Spinal cord (tissue), 10 donors: ENCODE data around the gene CAST. TPM values are rescaled to one million over a fixed set of nuclear protein-coding genes. Genes with fewer than 3 reads are reported as not detected.

Experiments used
- DNase-seq, 6 donors: peaks; one replicate each; pipeline versions ENCODE4 v3.0.0 to v3.0.0-alpha.2; 2013 to 2015; ENCODE audit warnings: low spot score in 6 of 6, low read depth in 4 of 6
- H3K27ac ChIP-seq: one replicate; pipeline ENCODE4 v1.5.1; 2013; ENCODE audit warnings: low read depth, low read length, control low read depth
- H3K27me3 ChIP-seq: one replicate; pipeline ENCODE4 v1.6.1; 2013; ENCODE audit warnings: low read length; ENCODE audit not compliant: control insufficient read depth, insufficient read depth
- H3K36me3 ChIP-seq: one replicate; pipeline ENCODE4 v1.6.1; 2013; ENCODE audit warnings: low read length; ENCODE audit not compliant: control insufficient read depth, insufficient read depth
- H3K4me1 ChIP-seq: one replicate; pipeline ENCODE4 v1.6.1; 2013; ENCODE audit warnings: low read length; ENCODE audit not compliant: control insufficient read depth, insufficient read depth
- H3K4me3 ChIP-seq: one replicate; pipeline ENCODE4 v1.5.1; 2013; ENCODE audit warnings: low read depth, low read length, control low read depth
- H3K9me3 ChIP-seq: one replicate; pipeline ENCODE4 v1.6.1; 2013; ENCODE audit warnings: low read length; ENCODE audit not compliant: control insufficient read depth, insufficient read depth
- WGBS: methylation state at CpG from one replicate; pipeline ENCODE4 v1.1.5; 2013; ENCODE audit warnings: missing lambda C conversion rate; ENCODE audit not compliant: insufficient coverage; 5-methylcytosine and 5-hydroxymethylcytosine counted together
- polyA plus RNA-seq, 2 donors: library from polyadenylated mRNA; unstranded; fragments of 120-200 nt; gene quantifications; one replicate each; pipeline ENCODE4 v1.2.1, GENCODE V29; 2013; ENCODE audit not compliant: insufficient read length in 2 of 2
- total RNA-seq, 2 donors: library from RNA; depleted of rRNA in 1 of 2; stranded (reverse); fragments of 120-200 nt in 1 of 2; fragments of >200 nt in 1 of 2; gene quantifications; one replicate each; pipeline versions ENCODE4 v1.2.3 to v1.2.4, GENCODE V29; 2013 to 2014
- donor health status: healthy.

Gene CAST
- total and polyA plus RNA-seq, 4 donors, result 51.7 to 118 (median 64.3) TPM

GRCh38 chr5:96778409-96778808 lies 116.2 kb downstream of the CAST start:
- Histone ChIP-seq H3K4me1 (no peaks in the 10 kb centered on the region), H3K9me3 (no peaks in the 10 kb centered on the region), H3K27ac (no peak overlapping the region), H3K27me3 (no peaks in the 10 kb centered on the region), H3K4me3 (no peak overlapping the region), H3K36me3 (peaks cover 9% of the 10 kb centered on the region)
- 95% methylated on average over 1 of the region's 1 CpG for WGBS
- DNase-seq, result no peak

- H3K9me3 ChIP-seq, result no peaks in the 10 kb centered on the region
- peaks cover 10% of the 10 kb centered on the region for H3K36me3 ChIP-seq
- H3K4me3 ChIP-seq, result no peak overlapping the region
- no peak overlapping the region for H3K27ac ChIP-seq
- no peak for DNase-seq
- no peaks in the 10 kb centered on the region for H3K27me3 ChIP-seq
- H3K4me1 ChIP-seq, result no peaks in the 10 kb centered on the region
Observed at GRCh38 chr5:96780626-96781025, 118.5 kb downstream of the CAST start.

DNA sequence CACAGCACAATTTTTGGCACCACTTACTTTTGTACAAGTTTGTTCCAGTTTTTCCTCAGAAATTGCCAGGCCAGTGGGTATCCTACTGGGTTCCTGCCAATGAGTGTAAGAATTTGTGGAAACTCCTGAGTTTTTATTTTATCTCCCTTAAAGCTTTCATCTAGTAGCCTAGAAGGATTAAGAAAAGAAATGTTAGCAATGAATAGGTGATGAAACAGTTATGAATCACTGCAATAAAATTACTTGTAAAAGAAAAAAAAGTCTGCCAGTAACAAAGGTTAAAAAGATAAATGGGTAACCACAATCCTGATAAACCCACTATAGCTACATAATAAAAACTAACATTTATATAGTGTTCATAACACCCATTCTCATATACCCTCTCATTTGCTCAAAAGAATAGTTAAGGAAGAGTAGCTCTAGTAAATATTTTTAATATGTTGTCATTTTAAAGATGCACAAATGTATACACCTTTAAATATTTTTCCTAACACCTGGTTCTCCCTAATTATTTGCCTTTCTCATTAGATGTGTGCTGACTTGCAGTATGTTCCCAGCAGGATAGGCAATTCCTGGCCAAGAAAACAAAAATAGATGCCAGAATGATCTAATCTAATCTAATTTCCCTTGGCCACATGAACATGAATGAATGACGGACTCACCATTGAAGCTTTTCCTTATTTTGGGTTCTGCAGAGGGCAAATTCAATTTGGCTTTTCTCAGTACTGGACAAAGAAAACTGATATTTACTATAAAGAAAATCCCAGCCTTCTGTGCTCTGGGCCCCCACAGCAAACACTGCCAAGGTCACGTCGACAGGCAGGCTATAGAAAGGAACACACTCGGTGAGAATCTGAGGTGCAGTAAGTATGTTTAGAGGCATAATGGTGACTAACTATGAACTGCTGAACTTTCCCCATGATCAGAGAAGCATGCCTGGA lies 119.1 kb downstream of the CAST start:
- Histone ChIP-seq H3K9me3 (no peaks in the 10 kb centered on the region), H3K27me3 (no peaks in the 10 kb centered on the region), H3K4me3 (no peak overlapping the region), H3K36me3 (peaks cover 9% of the 10 kb centered on the region), H3K27ac (no peak overlapping the region), H3K4me1 (no peaks in the 10 kb centered on the region)
- WGBS, result no CpG with 5 or more reads among the region's 4 CpGs
- DNase-seq, result peak in 2 of 6 donors; percentile 27 to 49

DNA sequence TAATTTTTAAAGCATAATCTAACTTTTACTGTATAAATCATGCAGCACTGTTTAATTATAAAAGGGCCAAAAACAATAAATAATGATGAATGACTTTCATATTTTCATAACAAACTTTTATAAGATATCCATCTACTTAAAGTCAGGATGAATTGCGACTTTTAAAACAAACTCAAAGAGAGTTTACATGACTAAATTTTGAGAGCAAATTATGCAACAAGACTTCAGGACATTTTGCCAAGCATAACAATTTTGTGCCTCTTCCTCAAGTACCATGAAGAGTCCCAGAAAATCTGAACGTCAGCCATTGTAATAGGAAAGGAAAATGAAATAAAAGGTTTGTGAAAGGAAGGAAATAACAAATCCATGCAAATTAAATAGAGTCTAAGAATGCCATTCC lies 121.2 kb downstream of the CAST start:
- no peak overlapping the region for H3K27ac ChIP-seq
- H3K4me3 ChIP-seq, result no peak overlapping the region
- H3K27me3 ChIP-seq, result no peaks in the 10 kb centered on the region
- no peak for DNase-seq
- H3K36me3 ChIP-seq, result peaks cover 13% of the 10 kb centered on the region
- no peaks in the 10 kb centered on the region for H3K4me1 ChIP-seq
- H3K9me3 ChIP-seq, result no peaks in the 10 kb centered on the region
- no CpG with 5 or more reads among the region's 2 CpGs for WGBS

- Histone ChIP-seq H3K4me1 (no peaks in the 10 kb centered on the region), H3K27me3 (no peaks in the 10 kb centered on the region), H3K27ac (no peak overlapping the region), H3K4me3 (no peak overlapping the region), H3K9me3 (no peaks in the 10 kb centered on the region), H3K36me3 (peaks cover 7% of the 10 kb centered on the region)
- DNase-seq, result peak in 1 of 6 donors; percentile 80
- WGBS, result 80% methylated on average over 8 of the region's 14 CpGs
Observed at GRCh38 chr5:96785326-96786109, 123.3 kb downstream of the CAST start.

DNA sequence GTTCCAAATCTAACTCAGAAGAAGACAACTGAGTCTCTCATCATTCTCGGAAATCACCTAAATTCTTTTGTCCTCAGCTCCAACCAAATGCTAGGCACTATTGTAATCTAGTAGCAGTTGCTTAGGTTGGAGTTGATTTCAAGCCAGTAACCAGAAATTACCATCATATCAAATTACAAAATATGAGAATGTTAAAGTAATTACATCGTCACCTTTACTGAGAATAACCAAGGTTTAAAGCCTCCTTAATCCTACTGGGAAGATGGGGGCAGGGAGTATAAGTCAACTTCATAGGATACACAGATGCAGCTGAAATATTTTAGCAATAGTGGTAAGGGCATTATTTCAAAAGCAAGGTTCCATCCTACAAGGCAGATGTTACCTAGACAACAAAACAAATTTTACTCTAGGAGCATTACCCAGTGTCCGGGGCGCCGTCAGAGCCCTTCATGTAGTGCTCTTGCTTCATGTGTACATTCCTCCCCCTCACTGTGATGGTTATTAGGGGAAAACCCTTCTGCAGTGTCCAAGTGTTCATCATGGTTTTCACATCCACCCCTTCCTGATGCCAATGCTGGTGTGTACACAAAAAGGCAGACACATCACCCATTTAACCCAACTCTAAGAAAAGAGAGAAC lies 126.1 kb downstream of the CAST start:
- H3K36me3 ChIP-seq, result peaks cover 10% of the 10 kb centered on the region
- H3K9me3 ChIP-seq, result no peaks in the 10 kb centered on the region
- WGBS, result 88% methylated on average over 3 of the region's 5 CpGs
- DNase-seq, result no peak
- no peaks in the 10 kb centered on the region for H3K4me1 ChIP-seq
- H3K4me3 ChIP-seq, result no peak overlapping the region
- no peak overlapping the region for H3K27ac ChIP-seq
- H3K27me3 ChIP-seq, result no peaks in the 10 kb centered on the region

GRCh38 chr5:96789794-96790330 lies 127.7 kb downstream of the CAST start:
- no peaks in the 10 kb centered on the region for H3K9me3 ChIP-seq
- no peaks in the 10 kb centered on the region for H3K4me1 ChIP-seq
- no peaks in the 10 kb centered on the region for H3K27me3 ChIP-seq
- H3K36me3 ChIP-seq, result peaks cover 10% of the 10 kb centered on the region
- no peak for DNase-seq
- no peak overlapping the region for H3K4me3 ChIP-seq
- H3K27ac ChIP-seq, result no peak overlapping the region

GRCh38 chr5:96790961-96791504 lies 128.9 kb downstream of the CAST start:
- H3K36me3 ChIP-seq, result peaks cover 11% of the 10 kb centered on the region
- H3K4me3 ChIP-seq, result no peak overlapping the region
- H3K27ac ChIP-seq, result no peak overlapping the region
- H3K27me3 ChIP-seq, result no peaks in the 10 kb centered on the region
- H3K4me1 ChIP-seq, result no peaks in the 10 kb centered on the region
- H3K9me3 ChIP-seq, result peaks cover under 1% of the 10 kb centered on the region
- no peak for DNase-seq
- 20% methylated on average over 1 of the region's 3 CpGs for WGBS

- Histone ChIP-seq H3K4me1 (no peaks in the 10 kb centered on the region), H3K36me3 (peaks cover 23% of the 10 kb centered on the region)
- WGBS, result no CpG with 5 or more reads among the region's 3 CpGs
Observed at GRCh38 chr5:96794757-96795156, 132.6 kb downstream of the CAST start.

More at GRCh38 chr5:96794757-96795156, 132.6 kb downstream of the CAST start:
- Histone ChIP-seq H3K9me3 (peaks cover 3% of the 10 kb centered on the region), H3K4me3 (no peak overlapping the region), H3K27ac (no peak overlapping the region), H3K27me3 (no peaks in the 10 kb centered on the region)
- no peak for DNase-seq
